Endothelial cell of umbilical vein (primary cell): Measurements from ENCODE around the gene ITGA8. TPM values are rescaled to one million over a fixed set of nuclear protein-coding genes. Genes with fewer than 3 reads are reported as not detected.

ENCODE experiments used
- BruUV-seq: library from RNA; stranded (reverse); fragments of 400-500 nt; replicated peaks from 2 replicates; lab custom pipeline; 2021; lab: Mats Ljungman, UMichigan
- CTCF ChIA-PET: fragments of 300-600, 350-600 bp; sonication (Branson Sonifier 250); formaldehyde crosslinking; loops from one replicate; lab custom pipeline; 2021; ENCODE audit warnings: antibody characterized with exemption, inconsistent platforms; lab: Charles Lee
- POLR2A ChIA-PET: fragments of 300-600, 350-600 bp; sonication (Branson Sonifier 250); formaldehyde crosslinking; loops from one replicate; lab custom pipeline; 2021; ENCODE audit warnings: antibody characterized with exemption, inconsistent platforms; lab: Charles Lee
- DNase-seq: peaks from one replicate; pipeline ENCODE4 v3.0.0-alpha.2; 2011; ENCODE audit warnings: low read depth, low spot score
- FAIRE-seq: peaks from 2 replicates; lab custom pipeline; 2011; peaks lifted over from hg19 to GRCh38; lab: Jason Lieb, UNC
- H2AFZ ChIP-seq: 2 replicates; pipeline ENCODE4 v1.6.0; 2012; ENCODE audit warnings: low read depth, low read length, control low read depth, inconsistent platforms
- H3K27ac ChIP-seq: 2 replicates; pipeline ENCODE4 v1.5.1; 2011; ENCODE audit warnings: low read depth, mild to moderate bottlenecking, control low read depth, low read length, moderate library complexity; ENCODE audit not compliant: insufficient read depth
- H3K27me3 ChIP-seq, 2 experiments: 2 replicates each; pipeline versions ENCODE4 v1.6.0 to v1.6.1; 2011; ENCODE audit warnings: low read length in 2 of 2, mixed read lengths in 1 of 2; ENCODE audit not compliant: control insufficient read depth in 2 of 2, insufficient read depth in 2 of 2
- H3K36me3 ChIP-seq, 2 experiments: 2 replicates in 1 of 2; 3 replicates in 1 of 2; pipeline ENCODE4 v1.5.1; 2011; ENCODE audit warnings: low read length in 2 of 2, mild to moderate bottlenecking in 1 of 2, moderate library complexity in 1 of 2; ENCODE audit not compliant: control insufficient read depth in 2 of 2, insufficient read depth in 2 of 2; ENCODE audit errors: extremely low read depth in 1 of 2
- H3K4me1 ChIP-seq: 3 replicates; pipeline ENCODE4 v1.5.1; 2011; ENCODE audit warnings: mild to moderate bottlenecking, low read length; ENCODE audit not compliant: control insufficient read depth, insufficient read depth; ENCODE audit errors: extremely low read depth
- H3K4me2 ChIP-seq: 2 replicates; pipeline ENCODE4 v1.6.1; 2011; ENCODE audit warnings: low read length, control low read depth, mixed read lengths; ENCODE audit not compliant: insufficient read depth
- H3K4me3 ChIP-seq, 3 experiments: fragments of 200-600 bp in 1 of 3; sonication (generic), shearing (Covaris generic) in 1 of 3; replicated peaks in 1 of 3; 2 replicates each; pipeline ENCODE4 v1.5.1; 2011 to 2016; ENCODE audit warnings: control low read depth in 3 of 3, low read length in 3 of 3, mild to moderate bottlenecking in 2 of 3, inconsistent platforms in 1 of 3, low read depth in 1 of 3, moderate library complexity in 1 of 3; ENCODE audit not compliant: insufficient read depth in 1 of 3
- H3K79me2 ChIP-seq: 2 replicates; pipeline ENCODE4 v1.6.0; 2012; ENCODE audit warnings: low read length, inconsistent platforms; ENCODE audit not compliant: control insufficient read depth, insufficient read depth
- H3K9ac ChIP-seq: replicated peaks from 2 replicates; pipeline ENCODE3; 2011; ENCODE audit warnings: low read length, control low read depth; ENCODE audit not compliant: insufficient read depth; ENCODE audit errors: extremely low read depth
- H3K9me1 ChIP-seq: replicated peaks from 3 replicates; pipeline ENCODE4 v1.6.0; 2011; ENCODE audit warnings: mild to moderate bottlenecking, low read length; ENCODE audit not compliant: control insufficient read depth, insufficient read depth; ENCODE audit errors: extremely low read depth
- H3K9me3 ChIP-seq: replicated peaks from 2 replicates; pipeline ENCODE4 v1.5.1; 2012; ENCODE audit warnings: low read length, inconsistent platforms; ENCODE audit not compliant: control insufficient read depth, insufficient read depth
- H4K20me1 ChIP-seq: replicated peaks from 2 replicates; pipeline ENCODE3; 2011; ENCODE audit warnings: mild to moderate bottlenecking, low read length; ENCODE audit not compliant: control insufficient read depth, insufficient read depth; ENCODE audit errors: extremely low read depth
- EZH2 ChIP-seq: IDR thresholded peaks from 2 replicates; pipeline ENCODE4 v1.6.1; 2012; ENCODE audit warnings: borderline replicate concordance, low read depth, mild to moderate bottlenecking, moderate library complexity, low read length, inconsistent platforms; ENCODE audit not compliant: severe bottlenecking
- FOS ChIP-seq: IDR thresholded peaks from 2 replicates; pipeline ENCODE4 v1.6.1; 2011; ENCODE audit warnings: mild to moderate bottlenecking, low read length, moderate library complexity, borderline replicate concordance; ENCODE audit not compliant: insufficient read depth
- GATA2 ChIP-seq: IDR thresholded peaks from 2 replicates; pipeline ENCODE4 v1.7.0; 2011; ENCODE audit warnings: low read depth, mild to moderate bottlenecking, moderate library complexity, mixed read lengths, low read length; ENCODE audit not compliant: insufficient read length, insufficient read depth
- JUN ChIP-seq: IDR thresholded peaks from 2 replicates; pipeline ENCODE4 v1.6.1; 2011; ENCODE audit warnings: borderline replicate concordance, low read depth; ENCODE audit not compliant: insufficient read length, insufficient read depth
- MAX ChIP-seq: IDR thresholded peaks from 2 replicates; pipeline ENCODE4 v1.6.1; 2011; ENCODE audit not compliant: insufficient read depth, insufficient read length
- MYC ChIP-seq: IDR thresholded peaks from one replicate; pipeline ENCODE4 v1.6.1; 2011; ENCODE audit warnings: mild to moderate bottlenecking, low read depth, low read length
- POLR2A ChIP-seq: IDR thresholded peaks from 2 replicates; pipeline ENCODE4 v1.6.1; 2012; ENCODE audit warnings: low read depth, mild to moderate bottlenecking, control low read depth, low read length
- POLR2AphosphoS5 ChIP-seq: IDR thresholded peaks from 2 replicates; pipeline ENCODE4 v1.6.1; 2012; ENCODE audit warnings: low read depth, mild to moderate bottlenecking, control low read depth, low read length, moderate library complexity; ENCODE audit not compliant: insufficient read depth
- dilution Hi-C: fragments of 300-500 bp; cut with MboI; formaldehyde crosslinking; loops from one replicate; pipeline ENCODE4 v1.15.0; 2019; ENCODE audit warnings: low sequenced_read_pairs; ENCODE audit not compliant: extremely low pct_ligation_motif_present
- intact Hi-C: fragments of 100-400 bp; cut with micrococcal nuclease; formaldehyde crosslinking; loops from one replicate; pipeline ENCODE4 v1.10.0; 2022
- polyA plus RNA-seq, 4 experiments: library from polyadenylated mRNA; depleted of rRNA in 3 of 4; stranded (reverse) in 3 of 4; unstranded in 1 of 4; fragments of >200 nt; gene quantifications; 2 replicates each; pipeline versions ENCODE4 v1.2.1 to v1.2.3, GENCODE V29; 2011 to 2012; ENCODE audit warnings: missing spikeins in 1 of 4
- total RNA-seq: library from RNA; stranded (reverse); gene quantifications from 2 replicates; pipeline ENCODE4 v1.2.3, GENCODE V29; 2021
- TF ChIP-seq, protein P1 (sequence below), 2 donors: IDR thresholded peaks; 1 replicate in 1 of 2; 2 replicates in 1 of 2; pipeline ENCODE4 v1.5.1; 2011; ENCODE audit warnings: low read length in 2 of 2, mild to moderate bottlenecking in 2 of 2, moderate library complexity in 2 of 2, control low read depth in 1 of 2, inconsistent platforms in 1 of 2, low read depth in 1 of 2; ENCODE audit not compliant: insufficient read depth in 1 of 2; ENCODE audit errors: extremely low read depth in 1 of 2

ITGA8 gene
- total and polyA plus RNA-seq, 2 donors (not counting 3 experiments of a cell fraction or from before 2014, with no cell fraction given): 0.04 to 0.40 TPM

- CTCF ChIA-PET: no interaction called here
- no peak overlapping the region for H3K4me3 ChIP-seq
- H2AFZ ChIP-seq: no peak overlapping the region
- no peaks in the 10 kb centered on the region for H3K79me2 ChIP-seq
- no peak for TF ChIP-seq MYC
- no peak for TF ChIP-seq POLR2AphosphoS5
- TF ChIP-seq EZH2: no peak
- TF ChIP-seq GATA2: no peak
- TF ChIP-seq, protein P1, sequence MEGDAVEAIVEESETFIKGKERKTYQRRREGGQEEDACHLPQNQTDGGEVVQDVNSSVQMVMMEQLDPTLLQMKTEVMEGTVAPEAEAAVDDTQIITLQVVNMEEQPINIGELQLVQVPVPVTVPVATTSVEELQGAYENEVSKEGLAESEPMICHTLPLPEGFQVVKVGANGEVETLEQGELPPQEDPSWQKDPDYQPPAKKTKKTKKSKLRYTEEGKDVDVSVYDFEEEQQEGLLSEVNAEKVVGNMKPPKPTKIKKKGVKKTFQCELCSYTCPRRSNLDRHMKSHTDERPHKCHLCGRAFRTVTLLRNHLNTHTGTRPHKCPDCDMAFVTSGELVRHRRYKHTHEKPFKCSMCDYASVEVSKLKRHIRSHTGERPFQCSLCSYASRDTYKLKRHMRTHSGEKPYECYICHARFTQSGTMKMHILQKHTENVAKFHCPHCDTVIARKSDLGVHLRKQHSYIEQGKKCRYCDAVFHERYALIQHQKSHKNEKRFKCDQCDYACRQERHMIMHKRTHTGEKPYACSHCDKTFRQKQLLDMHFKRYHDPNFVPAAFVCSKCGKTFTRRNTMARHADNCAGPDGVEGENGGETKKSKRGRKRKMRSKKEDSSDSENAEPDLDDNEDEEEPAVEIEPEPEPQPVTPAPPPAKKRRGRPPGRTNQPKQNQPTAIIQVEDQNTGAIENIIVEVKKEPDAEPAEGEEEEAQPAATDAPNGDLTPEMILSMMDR (IDR thresholded peaks at IDR 0.05; ENCODE audit: extremely low read depth in 1 of 2, insufficient read depth in 1 of 2, low read depth in 1 of 2, low read length in 2 of 2): no peak
- TF ChIP-seq JUN: no peak
- no peak for TF ChIP-seq FOS
- TF ChIP-seq MAX: no peak
- no peak for TF ChIP-seq POLR2A
- DNase-seq: no peak
- peaks cover 3 to 16% of the 10 kb centered on the region in 2 experiments for H3K27me3 ChIP-seq
- H4K20me1 ChIP-seq: no peaks in the 10 kb centered on the region
- no peaks in the 10 kb centered on the region for H3K36me3 ChIP-seq
- POLR2A ChIA-PET: no interaction called here
- H3K27ac ChIP-seq: no peak overlapping the region
- H3K9me1 ChIP-seq: no peaks in the 10 kb centered on the region
- H3K9me3 ChIP-seq: no peaks in the 10 kb centered on the region
- dilution Hi-C loops (no loop called here), intact Hi-C loops (no loop called here)
- H3K4me2 ChIP-seq: no peak overlapping the region
- H3K4me1 ChIP-seq: no peaks in the 10 kb centered on the region
- FAIRE-seq: no peak
- H3K9ac ChIP-seq: no peak overlapping the region
- no TSS peak for BruUV-seq
Measured at GRCh38 chr10:15531927-15532722, 187.6 kb downstream of the ITGA8 start.
